K562 (cell line): ENCODE results near the gene CD46. TPM values are rescaled to one million over a fixed set of nuclear protein-coding genes. Genes with fewer than 3 reads are reported as not detected.

Source experiments
- ATAC-seq: fragments of 200-7000 bp; cut with Tn5 transposase; 3 replicates; pipeline ENCODE4 v1.9.1; 2020; ENCODE audit warnings: moderate library complexity
- BruUV-seq: library from RNA; stranded (reverse); fragments of 400-500 nt; replicated peaks from 2 replicates; lab custom pipeline; 2021; lab: Mats Ljungman, UMichigan
- CTCF ChIA-PET: fragments of 300-600 bp; formaldehyde crosslinking; extraction: SDS; loops from one replicate; lab custom pipeline; 2021; ENCODE audit warnings: low intra/inter-chr PET ratio; lab: Yijun Ruan, JAX
- POLR2A ChIA-PET: fragments of 300-600, 350-650 bp; sonication (Branson Sonifier 250); formaldehyde crosslinking; extraction: SDS; loops from one replicate; lab custom pipeline; 2021; ENCODE audit warnings: antibody characterized with exemption, inconsistent platforms; lab: Yijun Ruan, JAX
- DNase-seq, 4 experiments: peaks; one replicate each; pipeline versions ENCODE4 v3.0.0 to v3.0.0-alpha.2; 2011 to 2018; ENCODE audit warnings: low spot score in 3 of 4, mixed read lengths in 3 of 4; ENCODE audit errors: extremely low read depth in 1 of 4
- FAIRE-seq: peaks from 2 replicates; lab custom pipeline; 2011; peaks lifted over from hg19 to GRCh38; lab: Jason Lieb, UNC
- H2AFZ ChIP-seq: 2 replicates; pipeline ENCODE4 v1.6.0; 2011; ENCODE audit warnings: low read depth, low read length, control low read depth, inconsistent platforms
- H3K27ac ChIP-seq: fragments of 200-600 bp; 3 replicates; pipeline ENCODE4 v1.8.0; 2011; ENCODE audit warnings: low read depth, mild to moderate bottlenecking, control low read depth, inconsistent platforms, low read length, moderate library complexity, mixed read lengths; ENCODE audit errors: extremely low read depth
- H3K27me3 ChIP-seq, 2 experiments: fragments of 300-600 bp in 1 of 2; 2 replicates in 1 of 2; 3 replicates in 1 of 2; pipeline versions ENCODE4 v1.6.0 to v1.8.0; 2011; ENCODE audit warnings: inconsistent platforms in 2 of 2, low read length in 2 of 2, mild to moderate bottlenecking in 1 of 2, mixed read lengths in 1 of 2, moderate library complexity in 1 of 2; ENCODE audit not compliant: control insufficient read depth in 2 of 2, insufficient read depth in 2 of 2
- H3K36me3 ChIP-seq: fragments of 300-600 bp; 3 replicates; pipeline ENCODE4 v1.8.0; 2011; ENCODE audit warnings: mild to moderate bottlenecking, low read length, inconsistent platforms; ENCODE audit not compliant: control insufficient read depth, insufficient read depth
- H3K4me1 ChIP-seq, 2 experiments: fragments of 200-600 bp in 1 of 2; replicated peaks in 1 of 2; 2 replicates in 1 of 2; 3 replicates in 1 of 2; pipeline versions ENCODE4 v1.5.1 to v1.8.0; 2011; ENCODE audit warnings: inconsistent platforms in 2 of 2, low read length in 2 of 2, mild to moderate bottlenecking in 1 of 2, mixed read lengths in 1 of 2, moderate library complexity in 1 of 2; ENCODE audit not compliant: control insufficient read depth in 2 of 2, insufficient read depth in 2 of 2
- H3K4me2 ChIP-seq: 2 replicates; pipeline ENCODE4 v1.6.1; 2011; ENCODE audit warnings: low read length, control low read depth, inconsistent platforms, mixed read lengths; ENCODE audit not compliant: insufficient read depth
- H3K4me3 ChIP-seq: fragments of 200-600 bp; sonication (generic), shearing (Covaris generic); 2 replicates; pipeline ENCODE4 v1.5.1; 2016; ENCODE audit warnings: control low read depth, inconsistent platforms
- H3K79me2 ChIP-seq: fragments of 200-600 bp; 3 replicates; pipeline ENCODE4 v1.8.0; 2011; ENCODE audit warnings: low read length, inconsistent platforms; ENCODE audit not compliant: control insufficient read depth, insufficient read depth
- H3K9ac ChIP-seq, 2 experiments: 2 replicates each; pipeline versions ENCODE4 v1.6.0 to v1.6.1; 2011; ENCODE audit warnings: low read depth in 2 of 2, low read length in 2 of 2, control low read depth in 1 of 2, inconsistent platforms in 1 of 2, mild to moderate bottlenecking in 1 of 2, mixed read lengths in 1 of 2; ENCODE audit not compliant: insufficient read depth in 1 of 2
- H3K9me1 ChIP-seq: one replicate; pipeline ENCODE4 v1.6.0; 2011; ENCODE audit warnings: inconsistent platforms, mild to moderate bottlenecking, low read length, moderate library complexity; ENCODE audit not compliant: control insufficient read depth, insufficient read depth
- H3K9me3 ChIP-seq: replicated peaks from 2 replicates; pipeline ENCODE4 v1.5.1; 2011; ENCODE audit warnings: low read depth, low read length, inconsistent platforms; ENCODE audit not compliant: control insufficient read depth, insufficient read depth
- H4K20me1 ChIP-seq: replicated peaks from 2 replicates; pipeline ENCODE4 v1.6.1; 2011; ENCODE audit warnings: low read length, inconsistent platforms, mixed read lengths; ENCODE audit not compliant: control insufficient read depth, insufficient read depth
- ESRRA ChIP-seq: fragments of 450-650 bp; IDR thresholded peaks from 2 replicates; pipeline ENCODE4 v1.6.1; 2014; ENCODE audit warnings: low read depth, mild to moderate bottlenecking, moderate library complexity, borderline replicate concordance
- ETV1 ChIP-seq: fragments of 450-650 bp; conservative IDR thresholded peaks from 2 replicates; pipeline ENCODE4 v1.6.1; 2016; ENCODE audit warnings: missing genetic modification characterization, control low read depth, low read depth, missing compliant biosample characterization
- JUND ChIP-seq, 2 experiments: IDR thresholded peaks; 2 replicates in 1 of 2; 3 replicates in 1 of 2; pipeline ENCODE4 v1.6.1; 2011; ENCODE audit warnings: borderline replicate concordance in 2 of 2, low read depth in 2 of 2, low read length in 2 of 2, improper control_type of control experiment in 1 of 2, missing biosample characterization in 1 of 2, missing genetic modification characterization in 1 of 2, missing genetic modification reagents in 1 of 2
- KDM1A ChIP-seq, 2 experiments: fragments of 450-650 bp; IDR thresholded peaks; 2 replicates each; pipeline ENCODE4 v1.6.1; 2016; ENCODE audit warnings: mild to moderate bottlenecking in 2 of 2
- MAFG ChIP-seq: fragments of 450-650 bp; conservative IDR thresholded peaks from 2 replicates; pipeline ENCODE4 v1.6.1; 2016; ENCODE audit warnings: missing genetic modification characterization, missing compliant biosample characterization
- NR2C2 ChIP-seq, 2 experiments: fragments of 200-800 bp in 1 of 2; sonication (Bioruptor generic) in 1 of 2; sonication (generic) in 1 of 2; formaldehyde crosslinking in 1 of 2; IDR thresholded peaks; 2 replicates each; pipeline versions ENCODE4 v1.6.1 to v1.8.0; 2016 to 2022; ENCODE audit warnings: mild to moderate bottlenecking in 1 of 2, missing compliant biosample characterization in 1 of 2, missing genetic modification characterization in 1 of 2, missing genetic modification reagents in 1 of 2
- SAFB2 ChIP-seq: fragments of 200-400 bp; formaldehyde crosslinking; IDR thresholded peaks from 2 replicates; pipeline ENCODE4 v1.6.1; 2018; ENCODE audit warnings: borderline replicate concordance, low read length, low read depth, moderate library complexity; ENCODE audit not compliant: severe bottlenecking
- SP1 ChIP-seq: sonication (generic); formaldehyde crosslinking; IDR thresholded peaks from 2 replicates; pipeline ENCODE4 v1.8.1; 2022; ENCODE audit warnings: mild to moderate bottlenecking, missing genetic modification reagents
- SRSF3 ChIP-seq: fragments of 200-400 bp; formaldehyde crosslinking; IDR thresholded peaks from 2 replicates; pipeline ENCODE4 v1.6.1; 2016; ENCODE audit warnings: mild to moderate bottlenecking, low read length, moderate library complexity; ENCODE audit not compliant: insufficient read depth
- TOE1 ChIP-seq, 2 experiments: fragments of 450-650 bp in 1 of 2; sonication (generic) in 1 of 2; formaldehyde crosslinking in 1 of 2; IDR thresholded peaks; 2 replicates each; pipeline versions ENCODE4 v1.7.1 to v1.8.0; 2016 to 2022; ENCODE audit warnings: borderline replicate concordance in 2 of 2, mild to moderate bottlenecking in 2 of 2, antibody characterized with exemption in 1 of 2, inconsistent platforms in 1 of 2, low read depth in 1 of 2, missing genetic modification reagents in 1 of 2, moderate library complexity in 1 of 2
- ZFX ChIP-seq: sonication (generic); formaldehyde crosslinking; IDR thresholded peaks from 2 replicates; pipeline ENCODE4 v1.8.0; 2022; ENCODE audit warnings: mild to moderate bottlenecking, missing genetic modification reagents, moderate library complexity
- ZNF263 ChIP-seq: sonication (generic); formaldehyde crosslinking; IDR thresholded peaks from 2 replicates; pipeline ENCODE4 v1.8.0; 2022; ENCODE audit warnings: mild to moderate bottlenecking, missing genetic modification reagents, borderline replicate concordance
- ZNF766 ChIP-seq: fragments of 200-800 bp; sonication (Bioruptor generic); conservative IDR thresholded peaks from 2 replicates; pipeline ENCODE4 v1.6.1; 2016; ENCODE audit warnings: missing genetic modification characterization, missing compliant biosample characterization
- WGBS: fragments of 100-300 bp; shearing (Covaris generic); methylation state at CpG from one replicate; pipeline ENCODE4 v1.1.6; 2016; ENCODE audit warnings: low coverage, mixed read lengths; ENCODE audit not compliant: insufficient coverage; ENCODE audit errors: missing lambda C conversion rate; 5-methylcytosine and 5-hydroxymethylcytosine counted together
- in situ Hi-C: fragments of 300-500 bp; cut with MboI; formaldehyde crosslinking; loops from 4 replicates; pipeline ENCODE4 v1.15.0; 2018; ENCODE audit warnings: inconsistent platforms, mixed read lengths
- intact Hi-C: fragments of 100-400 bp; cut with micrococcal nuclease; formaldehyde crosslinking; loops from 2 replicates; pipeline ENCODE4 v1.14.2; 2022
- polyA plus RNA-seq, 8 experiments: library from polyadenylated mRNA; depleted of rRNA in 4 of 8; stranded (reverse) in 5 of 8; unstranded in 3 of 8; fragments of >200 nt; fragmentation: Nextera tagmentation in 2 of 8; fragmentation: Illumina TruSeq in 1 of 8; extraction: Ambion mirVana in 2 of 8; extraction: Trizol in 1 of 8; gene quantifications; 2 replicates each; pipeline versions ENCODE4 v1.2.1 to v1.2.3, GENCODE V29; 2011 to 2014; ENCODE audit warnings: inconsistent platforms in 1 of 8, missing spikeins in 1 of 8
- total RNA-seq, 7 experiments: library from RNA; depleted of rRNA in 6 of 7; stranded (reverse); fragments of >200 nt in 6 of 7; fragmentation: Illumina TruSeq in 2 of 7; extraction: Trizol in 2 of 7; gene quantifications; 2 replicates each; pipeline versions ENCODE4 v1.2.1 to v1.2.3, GENCODE V29; 2011 to 2021; ENCODE audit warnings: low replicate concordance in 1 of 7
- TF ChIP-seq, protein P1 (sequence below), 2 experiments: fragments of 250-450 bp in 1 of 2; fragments of 450-650 bp in 1 of 2; sonication (Bioruptor Pico) in 1 of 2; IDR thresholded peaks; 2 replicates each; pipeline versions ENCODE4 v1.6.1 to v1.8.0; 2016 to 2021; ENCODE audit warnings: mild to moderate bottlenecking in 2 of 2, moderate library complexity in 2 of 2, missing compliant biosample characterization in 1 of 2, missing genetic modification characterization in 1 of 2

Gene CD46
- total and polyA plus RNA-seq, 9 of the 15 experiments (the other 6 are each of a cell fraction or from before 2014, with no cell fraction given), result 87.9 to 374 (median 156) TPM

DNA sequence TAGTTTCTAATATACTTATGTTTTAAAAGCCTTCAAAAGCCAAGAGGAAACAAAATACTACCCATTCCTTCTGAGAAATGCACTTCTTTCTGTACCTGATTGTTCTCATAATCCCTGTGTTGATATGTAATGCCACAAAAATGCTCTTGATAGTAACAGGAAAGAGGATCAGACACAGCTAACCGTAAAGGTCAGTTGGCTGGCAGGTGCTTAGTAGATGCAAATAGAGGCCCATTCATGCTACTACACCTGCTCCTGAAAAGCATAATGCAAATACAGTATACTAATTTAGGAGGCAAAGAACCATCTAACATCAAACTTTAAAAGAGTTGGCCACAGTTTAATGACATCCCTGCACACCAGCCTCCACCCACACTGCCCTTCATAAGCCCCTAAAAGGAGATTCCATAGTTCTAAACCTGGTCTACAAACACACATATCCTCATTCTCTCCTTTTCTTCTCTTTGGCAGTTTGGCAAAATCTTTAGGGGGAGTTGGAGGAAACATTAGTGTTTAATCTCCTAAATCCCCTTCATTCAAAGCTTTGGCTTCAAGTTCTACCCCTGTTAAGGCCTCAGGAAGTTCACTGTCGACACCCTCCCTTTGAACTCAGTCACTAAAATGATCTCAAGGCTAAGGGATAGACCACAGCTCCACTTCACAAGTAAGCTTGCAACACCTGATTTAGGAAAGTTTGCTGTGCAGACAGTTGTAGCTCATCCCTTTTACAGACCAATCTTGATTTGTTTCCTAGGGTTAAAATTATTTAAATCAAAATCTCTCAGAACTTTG is 2.9 kb upstream of the CD46 start:
- 11% methylated on average over 2 of the region's 2 CpGs for WGBS
- intact Hi-C loops (loop anchor here (5.0 kb wide), 1 partner anchor 727 kb away; no protein-coding TSS in a partner anchor), in situ Hi-C loops (no loop called here)
- H3K27me3 ChIP-seq, result no peaks in the 10 kb centered on the region
- peaks cover 3% of the 10 kb centered on the region; the same call in 2 of the 3 replicates for H3K36me3 ChIP-seq
- H3K9me1 ChIP-seq, result no peaks in the 10 kb centered on the region
- peaks cover 11% of the 10 kb centered on the region; the same call in 1 of the 2 replicates for H4K20me1 ChIP-seq
- no peaks in the 10 kb centered on the region for H3K9me3 ChIP-seq
- peaks cover 26 to 58% of the 10 kb centered on the region in 2 experiments for H3K4me1 ChIP-seq
- ATAC-seq (peak; percentile 18), DNase-seq (peak in 1 of 4 experiments; percentile 70), FAIRE-seq (peak; percentile 29)
- ChIA-PET CTCF (no interaction called here), POLR2A (interaction anchor here (0.6 kb wide), 2 partner anchors 100 to 129 kb away, joined by 3 to 5 read pairs; no protein-coding TSS in a partner anchor)
- peak overlapping the region; percentile 81 for H3K4me2 ChIP-seq
- peaks cover 61% of the 10 kb centered on the region for H3K79me2 ChIP-seq
- BruUV-seq, result no TSS peak
- H3K9ac ChIP-seq, result peak overlapping the region in 1 of 2 experiments; percentile 83; a peak in 2 of 4 replicates
- H2AFZ ChIP-seq, result peak overlapping the region; percentile 86; the same call in 1 of the 2 replicates
- H3K27ac ChIP-seq, result peak overlapping the region; percentile 80
- H3K4me3 ChIP-seq, result peak overlapping the region; percentile 92; the same call in 1 of the 2 replicates
- TF ChIP-seq ETV1 (tag) (0 out of 2 replicates have a peak, but pooled peaks have one; percentile 30), TOE1 (IDR thresholded peaks at IDR 0.05; ENCODE audit: borderline replicate concordance) (no peak), TOE1 (CRISPR knock-in tag; IDR thresholded peaks at IDR 0.05; ENCODE audit: borderline replicate concordance, low read depth) (0 out of 2 replicates have a peak, but pooled peaks have one; percentile 23), ZNF766 (CRISPR knock-in tag) (0 out of 2 replicates have a peak, but pooled peaks have one; percentile 13), ESRRA (no peak), SP1 (CRISPR knock-in tag) (peak; percentile 32; the same call in 1 of the 2 replicates), ZFX (CRISPR knock-in tag) (peak; percentile 25; the same call in 1 of the 2 replicates), SAFB2 (no peak), MAFG (tag) (no peak), JUND (IDR thresholded peaks at IDR 0.05; ENCODE audit: borderline replicate concordance, low read depth, low read length) (no peak), JUND (tag; IDR thresholded peaks at IDR 0.05; ENCODE audit: borderline replicate concordance, low read depth, low read length) (0 out of 3 replicates have a peak, but pooled peaks have one; percentile 2), NR2C2 (CRISPR knock-in tag; IDR thresholded peaks at IDR 0.05) (no peak), NR2C2 (tag; IDR thresholded peaks at IDR 0.05) (peak; percentile 69; the same call in 1 of the 2 replicates), SRSF3 (no peak), ZNF263 (CRISPR knock-in tag) (no peak), KDM1A (IDR thresholded peaks at IDR 0.05) (0 out of 4 replicates have a peak, but pooled peaks of 1 of the 2 experiments have one; percentile 23)
- TF ChIP-seq, protein P1, sequence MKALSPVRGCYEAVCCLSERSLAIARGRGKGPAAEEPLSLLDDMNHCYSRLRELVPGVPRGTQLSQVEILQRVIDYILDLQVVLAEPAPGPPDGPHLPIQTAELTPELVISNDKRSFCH (CRISPR knock-in tag; IDR thresholded peaks at IDR 0.05), result no peak
- TF ChIP-seq, protein P1 (tag; IDR thresholded peaks at IDR 0.05), result peak; percentile 25; the same call in 1 of the 2 replicates
